HepG2 (cell line): ENCODE measurements around the gene GREM1. TPM values are rescaled to one million over a fixed set of nuclear protein-coding genes. Genes with fewer than 3 reads are reported as not detected.

Experiments used
- ATAC-seq: fragments of 200-7000 bp; cut with Tn5 transposase; 3 replicates; pipeline ENCODE4 v1.9.1; 2020; ENCODE audit warnings: mild to moderate bottlenecking, moderate library complexity
- BruUV-seq: library from RNA; stranded (reverse); fragments of 400-500 nt; replicated peaks from 2 replicates; lab custom pipeline; 2021; lab: Mats Ljungman, UMichigan
- CTCF ChIA-PET: fragments of 300-600 bp; formaldehyde crosslinking; extraction: SDS; loops from one replicate; lab custom pipeline; 2021; ENCODE audit warnings: low total read pairs, inconsistent platforms, low intra/inter-chr PET ratio; lab: Yijun Ruan, JAX
- POLR2A ChIA-PET: fragments of 350-600 bp; sonication (Branson Sonifier 250); formaldehyde crosslinking; loops from one replicate; lab custom pipeline; 2020; ENCODE audit warnings: antibody characterized with exemption, inconsistent platforms; lab: Yijun Ruan, JAX
- DNase-seq: peaks from one replicate; pipeline ENCODE4 v3.0.0-alpha.2; 2015; ENCODE audit warnings: low spot score
- FAIRE-seq: peaks from 3 replicates; lab custom pipeline; 2011; peaks lifted over from hg19 to GRCh38; lab: Jason Lieb, UNC
- H2AFZ ChIP-seq: one replicate; pipeline ENCODE4 v1.6.1; 2011; ENCODE audit warnings: low read length, inconsistent platforms
- H3K27ac ChIP-seq: fragments of 300-600 bp; 3 replicates; pipeline ENCODE4 v1.8.0; 2011; ENCODE audit warnings: mixed run types, mild to moderate bottlenecking, mixed read lengths, low read length, inconsistent platforms; ENCODE audit not compliant: insufficient read depth; ENCODE audit errors: extremely low read length
- H3K27me3 ChIP-seq, 2 experiments: fragments of 200-600 bp in 1 of 2; 2 replicates in 1 of 2; 3 replicates in 1 of 2; pipeline versions ENCODE4 v1.6.0 to v1.8.0; 2011; ENCODE audit warnings: low read length in 2 of 2, mild to moderate bottlenecking in 2 of 2, moderate library complexity in 2 of 2, inconsistent platforms in 1 of 2; ENCODE audit not compliant: insufficient read depth in 2 of 2, control insufficient read depth in 1 of 2
- H3K36me3 ChIP-seq, 2 experiments: fragments of 200-600 bp in 1 of 2; replicated peaks in 1 of 2; 2 replicates in 1 of 2; 3 replicates in 1 of 2; pipeline versions ENCODE4 v1.5.1 to v1.8.0; 2011; ENCODE audit warnings: low read length in 2 of 2, inconsistent platforms in 1 of 2; ENCODE audit not compliant: insufficient read depth in 2 of 2, control insufficient read depth in 1 of 2
- H3K4me1 ChIP-seq: 2 replicates; pipeline ENCODE4 v1.5.1; 2012; ENCODE audit warnings: low read length, inconsistent platforms; ENCODE audit not compliant: insufficient read depth
- H3K4me2 ChIP-seq: 2 replicates; pipeline ENCODE4 v1.6.0; 2011; ENCODE audit warnings: low read depth, low read length, inconsistent platforms
- H3K4me3 ChIP-seq, 3 experiments: fragments of 200-600 bp in 1 of 3; sonication (generic), shearing (Covaris generic) in 1 of 3; replicated peaks in 1 of 3; 2 replicates each; pipeline ENCODE4 v1.5.1; 2011 to 2016; ENCODE audit warnings: low read length in 3 of 3, inconsistent platforms in 2 of 3, low read depth in 2 of 3, mild to moderate bottlenecking in 2 of 3, control low read depth in 1 of 3, mixed read lengths in 1 of 3; ENCODE audit not compliant: insufficient read depth in 1 of 3
- H3K79me2 ChIP-seq: one replicate; pipeline ENCODE4 v1.6.1; 2011; ENCODE audit warnings: low read length, inconsistent platforms; ENCODE audit not compliant: insufficient read depth
- H3K9ac ChIP-seq: 2 replicates; pipeline ENCODE4 v1.6.0; 2011; ENCODE audit warnings: mild to moderate bottlenecking, low read depth, low read length, inconsistent platforms; ENCODE audit not compliant: insufficient read depth
- H3K9me3 ChIP-seq: 2 replicates; pipeline ENCODE4 v1.5.1; 2012; ENCODE audit warnings: mild to moderate bottlenecking, low read length
- H4K20me1 ChIP-seq: 2 replicates; pipeline ENCODE4 v1.6.0; 2011; ENCODE audit warnings: inconsistent platforms, mild to moderate bottlenecking, low read length, moderate library complexity; ENCODE audit not compliant: insufficient read depth
- AHDC1 ChIP-seq: sonication (generic); formaldehyde crosslinking; IDR thresholded peaks from 2 replicates; pipeline ENCODE4 v1.5.1; 2020; ENCODE audit warnings: mild to moderate bottlenecking, missing genetic modification reagents, borderline replicate concordance
- ARNT ChIP-seq: fragments of 450-650 bp; IDR thresholded peaks from 2 replicates; pipeline ENCODE4 v1.6.1; 2017
- BCL6 ChIP-seq: IDR thresholded peaks from 2 replicates; pipeline ENCODE4 v1.6.1; 2016; ENCODE audit warnings: missing genetic modification reagents, missing compliant biosample characterization
- GABPA ChIP-seq, 2 experiments: IDR thresholded peaks; 2 replicates each; pipeline ENCODE4 v1.6.1; 2011 to 2016; ENCODE audit warnings: low read depth in 2 of 2, low read length in 1 of 2, missing biosample characterization in 1 of 2, missing genetic modification characterization in 1 of 2
- KDM1A ChIP-seq: IDR thresholded peaks from 2 replicates; pipeline ENCODE4 v1.6.1; 2016; ENCODE audit warnings: missing compliant biosample characterization
- NFE2L2 ChIP-seq: fragments of 150-350 bp; IDR thresholded peaks from 2 replicates; pipeline ENCODE4 v1.6.1; 2014; ENCODE audit warnings: low read length
- ONECUT2 ChIP-seq: sonication (generic); formaldehyde crosslinking; IDR thresholded peaks from 2 replicates; pipeline ENCODE4 v1.4.0; 2020; ENCODE audit warnings: missing genetic modification reagents
- PAX8 ChIP-seq: sonication (generic); formaldehyde crosslinking; IDR thresholded peaks from 2 replicates; pipeline ENCODE4 v1.8.0; 2022; ENCODE audit warnings: mild to moderate bottlenecking, missing genetic modification reagents, borderline replicate concordance
- SCMH1 ChIP-seq: sonication (generic); formaldehyde crosslinking; IDR thresholded peaks from 2 replicates; pipeline ENCODE4 v1.9.0; 2021; ENCODE audit warnings: missing genetic modification reagents, mild to moderate bottlenecking, borderline replicate concordance
- TBX3 ChIP-seq: fragments of 450-650 bp; IDR thresholded peaks from 2 replicates; pipeline ENCODE4 v1.6.1; 2017; ENCODE audit warnings: antibody characterized with exemption, mild to moderate bottlenecking, inconsistent platforms, borderline replicate concordance
- ZNF30 ChIP-seq: sonication (generic); formaldehyde crosslinking; IDR thresholded peaks from 2 replicates; pipeline ENCODE4 v1.5.0; 2020; ENCODE audit warnings: mild to moderate bottlenecking, missing genetic modification reagents
- ZNF451 ChIP-seq: sonication (generic); formaldehyde crosslinking; IDR thresholded peaks from 2 replicates; pipeline ENCODE4 v1.5.0; 2020; ENCODE audit warnings: mild to moderate bottlenecking, missing genetic modification reagents
- ZNF816 ChIP-seq: sonication (generic); formaldehyde crosslinking; IDR thresholded peaks from 2 replicates; pipeline ENCODE4 v1.8.0; 2022; ENCODE audit warnings: missing genetic modification reagents, mild to moderate bottlenecking, borderline replicate concordance
- WGBS: methylation state at CpG from one replicate; pipeline ENCODE4 v1.1.6; 2017; ENCODE audit warnings: low lambda C conversion rate; 5-methylcytosine and 5-hydroxymethylcytosine counted together
- in situ Hi-C: cut with HindIII; loops from 2 replicates; pipeline ENCODE4 v1.10.0; 2017; ENCODE audit warnings: low pct_unique_long_range_greater_than_20kb; ENCODE audit not compliant: extremely low pct_ligation_motif_present
- intact Hi-C: fragments of 100-400 bp; cut with micrococcal nuclease; formaldehyde crosslinking; loops from one replicate; pipeline ENCODE4 v1.10.0; 2022; ENCODE audit not compliant: unreplicated experiment
- polyA plus RNA-seq, 8 experiments: library from polyadenylated mRNA; depleted of rRNA in 3 of 8; stranded (reverse) in 7 of 8; unstranded in 1 of 8; fragments of >200 nt; fragmentation: Illumina TruSeq in 4 of 8; extraction: Trizol in 4 of 8; gene quantifications; 2 replicates each; pipeline versions ENCODE4 v1.2.1 to v1.2.3, GENCODE V29; 2011 to 2016; ENCODE audit warnings: low read depth in 4 of 8, missing spikeins in 1 of 8, mixed read lengths in 1 of 8; ENCODE audit not compliant: insufficient read depth in 1 of 8
- total RNA-seq, 5 experiments: library from RNA; depleted of rRNA; stranded (reverse); fragments of >200 nt; fragmentation: Illumina TruSeq; extraction: Trizol; gene quantifications; 2 replicates each; pipeline ENCODE4 v1.2.3, GENCODE V29; 2016; ENCODE audit warnings: low read depth in 1 of 5

The GREM1 gene
- total and polyA plus RNA-seq, 2 of the 13 experiments (the other 11 are each of a cell fraction or from before 2014, with no cell fraction given): 0.02 to 0.08 TPM

DNA sequence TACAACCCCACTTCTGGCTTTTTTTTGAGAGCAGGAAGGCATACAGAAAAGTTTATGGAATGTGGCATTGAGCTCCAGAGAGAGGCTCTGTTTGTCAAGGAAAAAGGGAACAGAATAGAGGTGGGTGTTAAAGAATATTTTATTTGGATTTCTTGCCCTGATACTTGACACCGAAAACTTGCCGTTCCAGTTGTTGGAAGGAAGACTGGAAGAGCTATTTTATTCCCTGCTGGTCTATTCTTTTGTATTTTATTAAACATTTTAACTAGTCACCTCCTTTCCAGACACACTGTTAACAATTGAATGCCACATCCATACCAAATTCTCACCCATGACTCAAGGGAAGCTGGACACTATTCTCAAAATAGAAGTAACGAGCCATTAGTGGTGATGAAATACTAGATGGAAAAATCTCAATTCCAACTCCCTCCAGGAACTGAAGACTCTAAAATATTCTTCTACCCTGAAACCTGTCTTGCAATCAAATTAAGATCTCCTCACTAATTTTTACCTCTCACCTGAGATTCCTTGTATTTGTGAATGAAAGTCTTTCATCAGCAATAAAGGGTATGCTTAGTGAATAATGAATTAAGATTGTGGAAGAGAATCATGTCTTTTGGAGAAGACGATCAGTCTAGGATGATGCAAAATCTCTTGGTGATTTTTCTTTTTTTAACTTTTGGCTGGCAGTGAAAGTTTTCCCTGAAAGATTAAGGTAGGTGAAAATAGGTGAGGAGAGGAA is 28.5 kb downstream of the GREM1 start:
- intact Hi-C loops (no loop called here), in situ Hi-C loops (no loop called here)
- no peak for TF ChIP-seq SCMH1
- no peak for DNase-seq
- no peak overlapping the region for H2AFZ ChIP-seq
- no peaks in the 10 kb centered on the region; a peak in 1 of 5 replicates for H3K27me3 ChIP-seq
- 51% methylated on average over 4 of the region's 4 CpGs for WGBS
- no peaks in the 10 kb centered on the region for H3K36me3 ChIP-seq
- no peaks in the 10 kb centered on the region for H3K79me2 ChIP-seq
- H3K4me1 ChIP-seq: no peaks in the 10 kb centered on the region
- H3K9ac ChIP-seq: no peak overlapping the region
- H3K27ac ChIP-seq: no peak overlapping the region
- 0 out of 2 replicates have a peak, but pooled peaks cover 4% of the 10 kb centered on the region for H3K9me3 ChIP-seq
- FAIRE-seq: no peak
- no peak for ATAC-seq
- CTCF ChIA-PET: no interaction called here
- no peak overlapping the region for H3K4me2 ChIP-seq
- no peak overlapping the region for H3K4me3 ChIP-seq
- BruUV-seq: no TSS peak
- POLR2A ChIA-PET: no interaction called here
- no peaks in the 10 kb centered on the region for H4K20me1 ChIP-seq

GRCh38 chr15:32747921-32748342 is 30.1 kb downstream of the GREM1 start:
- H3K27ac ChIP-seq: no peak overlapping the region
- in situ Hi-C loops: no loop called here
- FAIRE-seq: no peak
- no peak overlapping the region for H2AFZ ChIP-seq
- no peaks in the 10 kb centered on the region for H3K9me3 ChIP-seq
- H3K9ac ChIP-seq: no peak overlapping the region
- intact Hi-C loops: no loop called here
- ATAC-seq: no peak
- ChIA-PET POLR2A (no interaction called here), CTCF (no interaction called here)
- H3K4me1 ChIP-seq: no peaks in the 10 kb centered on the region
- H3K4me3 ChIP-seq: no peak overlapping the region
- no peak for DNase-seq
- H4K20me1 ChIP-seq: no peaks in the 10 kb centered on the region
- WGBS: 53% methylated on average over 4 of the region's 4 CpGs
- no peaks in the 10 kb centered on the region for H3K36me3 ChIP-seq
- no TSS peak for BruUV-seq
- H3K4me2 ChIP-seq: no peak overlapping the region
- no peaks in the 10 kb centered on the region; a peak in 1 of 5 replicates for H3K27me3 ChIP-seq
- H3K79me2 ChIP-seq: no peaks in the 10 kb centered on the region
- TF ChIP-seq TBX3 (no peak), ARNT (no peak), AHDC1 (CRISPR knock-in tag) (no peak), NFE2L2 (no peak), PAX8 (CRISPR knock-in tag) (no peak), BCL6 (CRISPR knock-in tag) (no peak), ONECUT2 (CRISPR knock-in tag) (no peak), GABPA (IDR thresholded peaks at IDR 0.05; ENCODE audit: low read depth, low read length) (no peak), GABPA (CRISPR knock-in tag; IDR thresholded peaks at IDR 0.05; ENCODE audit: low read depth) (no peak), ZNF451 (CRISPR knock-in tag) (no peak), ZNF816 (no peak), KDM1A (CRISPR knock-in tag) (no peak), ZNF30 (CRISPR knock-in tag) (no peak)
